OCI-LY3 (cell line): ENCODE results near the gene VAV2.

Experiments used
- H2AFZ ChIP-seq: fragments of 200-600, 300-600 bp; shearing (Covaris generic); 2 replicates; pipeline ENCODE4 v1.6.0; 2014; ENCODE audit warnings: antibody characterized with exemption, low read depth, low read length
- H3K27ac ChIP-seq: fragments of 200-600, 300-600 bp; sonication (generic); 2 replicates; pipeline ENCODE4 v1.5.1; 2014; ENCODE audit warnings: mild to moderate bottlenecking, low read length, moderate library complexity, mixed read lengths
- H3K27me3 ChIP-seq: fragments of 200-600, 300-600 bp; sonication (generic); 2 replicates; pipeline ENCODE4 v1.6.1; 2014; ENCODE audit warnings: low read depth, low read length, mixed read lengths
- H3K36me3 ChIP-seq: fragments of 200-600, 300-600 bp; sonication (generic); replicated peaks from 2 replicates; pipeline ENCODE3; 2014; ENCODE audit warnings: low read depth, low read length, mixed read lengths
- H3K4me1 ChIP-seq: fragments of 300-600, 200-600 bp; sonication (generic); 2 replicates; pipeline ENCODE4 v1.6.1; 2014; ENCODE audit warnings: low read length, mixed read lengths
- H3K4me2 ChIP-seq: fragments of 200-600, 300-600 bp; sonication (generic); 2 replicates; pipeline ENCODE4 v1.6.1; 2014; ENCODE audit warnings: low read length, mixed read lengths
- H3K4me3 ChIP-seq: fragments of 300-600, 200-600 bp; sonication (generic); 2 replicates; pipeline ENCODE4 v1.5.1; 2014; ENCODE audit warnings: antibody characterized with exemption, mild to moderate bottlenecking, low read length, moderate library complexity
- H3K79me2 ChIP-seq: fragments of 300-600, 200-600 bp; shearing (Covaris generic); 2 replicates; pipeline ENCODE4 v1.6.1; 2014; ENCODE audit warnings: mild to moderate bottlenecking, low read length, mixed read lengths
- H3K9ac ChIP-seq: fragments of 300-600, 200-600 bp; shearing (Covaris generic); 2 replicates; pipeline ENCODE4 v1.6.0; 2014; ENCODE audit warnings: mild to moderate bottlenecking, low read length, moderate library complexity
- H3K9me3 ChIP-seq: fragments of 200-600, 300-600 bp; shearing (Covaris generic); 2 replicates; pipeline ENCODE4 v1.6.1; 2014; ENCODE audit warnings: low read length, mixed read lengths; ENCODE audit not compliant: insufficient read depth
- H4K20me1 ChIP-seq: fragments of 200-600, 300-600 bp; sonication (generic); 2 replicates; pipeline ENCODE4 v1.6.1; 2016; ENCODE audit warnings: low read length, mixed read lengths; ENCODE audit not compliant: insufficient read depth
- CTCF ChIP-seq: fragments of 200-600, 300-600 bp; sonication (generic); IDR thresholded peaks from 2 replicates; pipeline ENCODE4 v1.5.1; 2014; ENCODE audit warnings: antibody characterized with exemption, low read length, low read depth
- EZH2phosphoT487 ChIP-seq: fragments of 200-600 bp; shearing (Covaris generic); IDR thresholded peaks from 2 replicates; pipeline ENCODE4 v1.6.1; 2018; ENCODE audit warnings: antibody characterized with exemption, mixed run types, low read depth

VAV2 gene

GRCh38 chr9:133792721-133793470, 199.2 kb downstream of the VAV2 start:
- no peaks in the 10 kb centered on the region for H3K27me3 ChIP-seq
- peaks cover 13% of the 10 kb centered on the region for H3K4me1 ChIP-seq
- TF ChIP-seq EZH2phosphoT487 (no peak), CTCF (peak; percentile 69)
- H3K9ac ChIP-seq = no peak overlapping the region
- H3K4me2 ChIP-seq = peak overlapping the region; percentile 20; the same call in 1 of the 2 replicates
- no peak overlapping the region for H3K4me3 ChIP-seq
- H2AFZ ChIP-seq = no peak overlapping the region
- peaks cover 36% of the 10 kb centered on the region for H3K36me3 ChIP-seq
- H3K27ac ChIP-seq = no peak overlapping the region
- no peaks in the 10 kb centered on the region for H3K79me2 ChIP-seq
- no peaks in the 10 kb centered on the region for H3K9me3 ChIP-seq
- H4K20me1 ChIP-seq = peaks cover 6% of the 10 kb centered on the region; the same call in 1 of the 2 replicates

- H3K4me2 ChIP-seq = no peak overlapping the region
- H3K27ac ChIP-seq = no peak overlapping the region
- no peaks in the 10 kb centered on the region for H3K79me2 ChIP-seq
- H3K4me1 ChIP-seq = peaks cover 22% of the 10 kb centered on the region
- peaks cover 6% of the 10 kb centered on the region; the same call in 1 of the 2 replicates for H4K20me1 ChIP-seq
- no peak overlapping the region for H2AFZ ChIP-seq
- no peak overlapping the region for H3K4me3 ChIP-seq
- H3K9ac ChIP-seq = no peak overlapping the region
- no peaks in the 10 kb centered on the region for H3K9me3 ChIP-seq
- TF ChIP-seq EZH2phosphoT487 (no peak), CTCF (no peak)
- H3K27me3 ChIP-seq = no peaks in the 10 kb centered on the region
- peaks cover 40% of the 10 kb centered on the region for H3K36me3 ChIP-seq
Measured at GRCh38 chr9:133791735-133792649, 200.1 kb downstream of the VAV2 start.

DNA sequence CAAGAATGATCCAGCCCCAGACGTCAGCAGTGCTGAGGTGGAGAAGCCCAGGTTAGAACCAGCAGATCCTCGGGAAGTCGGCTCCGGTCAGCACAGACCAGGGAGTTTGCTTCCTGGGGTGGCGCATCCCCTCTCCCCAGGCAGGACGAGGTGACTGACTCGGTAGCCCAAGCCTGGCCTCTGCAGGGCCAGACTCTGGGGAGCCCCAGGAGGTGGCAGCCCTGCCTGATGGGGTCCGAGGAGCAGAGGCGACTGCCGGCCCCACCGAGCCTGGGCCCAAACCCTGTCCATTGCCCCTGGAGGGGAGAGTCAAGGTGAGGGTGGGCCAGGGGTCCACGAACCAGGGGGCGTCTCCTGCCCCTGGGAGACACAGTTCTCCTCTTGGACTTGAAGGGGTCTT, 201.1 kb downstream of the VAV2 start:
- no peak for TF ChIP-seq EZH2phosphoT487
- no peak for TF ChIP-seq CTCF
- Histone ChIP-seq H3K36me3 (peaks cover 41% of the 10 kb centered on the region), H3K27ac (no peak overlapping the region), H4K20me1 (peaks cover 8% of the 10 kb centered on the region), H3K4me1 (peaks cover 31% of the 10 kb centered on the region), H2AFZ (no peak overlapping the region), H3K9ac (no peak overlapping the region), H3K4me2 (no peak overlapping the region), H3K79me2 (no peaks in the 10 kb centered on the region), H3K9me3 (no peaks in the 10 kb centered on the region), H3K4me3 (no peak overlapping the region), H3K27me3 (no peaks in the 10 kb centered on the region)

DNA sequence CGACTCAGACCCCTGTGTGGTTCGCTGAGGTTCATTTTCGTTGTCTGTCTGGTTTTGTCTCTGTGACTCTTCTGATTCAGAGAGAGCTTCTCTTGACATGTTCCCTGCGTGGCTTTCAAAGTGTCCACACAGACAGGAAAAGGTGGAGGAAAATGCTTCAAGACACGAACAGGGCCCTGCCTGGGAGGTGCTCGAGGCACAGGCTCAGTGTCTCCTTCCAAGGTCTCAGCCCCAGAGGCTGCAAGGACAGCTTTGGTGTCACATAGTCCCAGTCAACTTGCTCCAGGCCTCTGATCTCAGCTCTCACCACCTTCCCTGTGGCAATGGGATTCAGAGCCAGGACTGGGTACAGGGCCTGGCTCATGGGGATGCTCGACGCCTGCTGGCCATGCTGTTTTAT, 202.3 kb downstream of the VAV2 start:
- TF ChIP-seq EZH2phosphoT487 = no peak
- no peak for TF ChIP-seq CTCF
- Histone ChIP-seq H4K20me1 (peaks cover 14% of the 10 kb centered on the region), H3K27me3 (no peaks in the 10 kb centered on the region), H3K27ac (no peak overlapping the region), H3K4me1 (peaks cover 41% of the 10 kb centered on the region), H3K36me3 (peaks cover 46% of the 10 kb centered on the region), H3K9me3 (no peaks in the 10 kb centered on the region), H3K4me2 (no peak overlapping the region), H3K4me3 (no peak overlapping the region), H3K9ac (no peak overlapping the region), H3K79me2 (no peaks in the 10 kb centered on the region), H2AFZ (no peak overlapping the region)
